Ureter (tissue), 1 donor: ENCODE results near the gene RFX4. TPM values are rescaled to one million over a fixed set of nuclear protein-coding genes. Genes with fewer than 3 reads are reported as not detected.

Source experiments
- DNase-seq: peaks from one replicate; pipeline ENCODE4 v3.0.0-alpha.2; 2020; ENCODE audit warnings: low spot score
- total RNA-seq: library from RNA; stranded (reverse); gene quantifications from one replicate; pipeline ENCODE4 v1.2.4, GENCODE V29; 2023
- donor health status: DM: yes; HTN: yes; CAD: no.

The RFX4 gene
- total RNA-seq, 1 donor from 2014 or later = not detected

DNA sequence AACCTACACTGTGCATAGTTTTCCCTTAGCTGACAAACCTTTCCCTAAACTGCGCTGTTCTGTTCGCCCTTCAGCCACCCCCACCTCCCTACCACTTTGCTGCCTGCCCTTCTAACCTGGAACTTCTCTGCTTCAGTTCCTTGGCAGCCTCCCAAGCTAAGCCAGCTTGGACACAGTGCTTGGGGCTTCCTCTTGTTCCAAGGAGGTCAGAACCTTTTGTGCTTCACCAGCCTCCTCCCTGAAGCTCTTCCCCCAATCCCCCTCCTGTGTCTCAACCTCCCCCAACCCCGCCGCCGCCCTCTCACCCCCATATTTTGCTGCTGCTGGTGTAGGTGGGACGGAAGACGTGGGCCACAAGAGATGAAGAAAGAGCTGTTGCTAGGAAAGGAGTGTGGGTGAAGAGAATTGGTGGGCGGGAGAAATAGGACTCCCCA is 183.6 kb downstream of the RFX4 start:
- DNase-seq = peak; percentile 48

DNA sequence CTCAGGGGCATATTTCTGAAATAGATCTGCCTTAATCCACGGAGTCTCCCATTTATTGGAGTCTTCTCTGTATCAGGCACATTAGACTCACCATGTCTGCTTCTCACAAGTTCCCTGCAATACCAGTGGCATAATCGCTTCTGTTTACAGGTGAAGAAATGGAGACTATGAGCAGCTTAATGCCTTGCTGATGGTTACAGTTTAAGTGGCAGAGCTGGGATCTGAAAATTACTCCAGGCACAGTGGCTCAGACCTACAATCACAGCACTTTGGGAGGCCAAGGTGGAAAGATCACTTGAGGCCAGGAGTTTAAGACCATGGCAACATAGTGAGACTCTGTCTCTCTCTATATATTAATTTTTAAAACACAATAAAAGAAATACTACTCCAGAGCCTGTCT is 184.4 kb downstream of the RFX4 start:
- no peak for DNase-seq

DNA sequence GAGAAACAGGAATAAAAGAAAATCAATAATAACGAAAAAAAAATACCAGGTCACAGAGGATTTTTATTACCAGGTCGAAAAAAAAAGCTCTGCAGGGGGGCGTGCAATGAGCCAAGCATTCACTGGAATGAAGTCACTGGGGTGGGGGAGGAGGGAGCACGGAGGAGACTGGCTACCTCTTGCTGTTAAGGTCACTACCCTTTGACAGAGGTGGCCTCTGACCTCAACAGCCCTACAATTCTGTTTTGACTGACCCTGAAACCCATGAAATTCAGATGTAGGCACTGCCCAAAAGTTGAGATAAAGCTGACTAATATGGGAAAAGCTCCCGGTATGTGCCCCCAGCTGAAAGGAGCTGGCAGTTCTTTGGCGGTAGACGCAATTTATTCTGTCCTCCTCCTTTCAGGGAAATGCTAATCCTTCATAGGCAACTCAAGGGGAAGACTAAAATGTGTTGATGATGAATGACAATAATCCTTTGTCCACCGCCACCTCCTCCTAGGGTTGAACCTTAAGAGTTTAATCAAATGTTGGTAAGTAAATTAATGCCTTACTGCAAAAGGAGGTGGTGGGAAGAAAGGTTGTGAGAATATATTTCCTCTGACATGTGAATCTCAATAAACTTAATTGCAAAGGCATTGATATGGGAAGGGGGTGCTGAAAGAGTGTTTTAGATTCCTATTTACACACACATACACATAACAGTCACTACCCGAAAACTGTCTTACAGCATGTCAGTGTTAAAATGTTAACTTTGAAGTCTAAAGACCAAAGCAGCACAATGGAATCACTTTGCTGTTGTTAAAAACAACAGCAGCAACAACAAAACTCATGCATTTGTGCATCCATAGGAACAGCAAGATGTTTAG is 185.4 kb downstream of the RFX4 start:
- DNase-seq = no peak

DNA sequence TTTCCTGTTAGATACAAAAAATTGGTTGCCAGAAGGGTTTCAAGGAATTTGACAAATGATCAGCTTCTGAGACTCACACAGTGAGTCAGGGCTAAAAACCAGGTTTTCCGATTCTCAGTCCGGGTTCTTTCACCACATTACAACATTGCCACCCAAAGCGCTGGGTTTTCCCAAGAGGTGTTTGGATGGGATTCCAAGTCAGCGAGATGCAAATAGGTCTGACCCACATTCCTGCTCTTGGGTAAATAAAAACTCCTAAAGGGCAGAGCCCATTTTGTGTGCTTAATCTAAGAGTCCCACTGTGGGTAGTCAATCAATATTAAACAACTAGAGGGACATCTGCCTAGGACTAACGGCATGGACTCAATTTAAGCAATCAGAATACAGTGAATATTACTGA is 186.3 kb downstream of the RFX4 start:
- no peak for DNase-seq

DNA sequence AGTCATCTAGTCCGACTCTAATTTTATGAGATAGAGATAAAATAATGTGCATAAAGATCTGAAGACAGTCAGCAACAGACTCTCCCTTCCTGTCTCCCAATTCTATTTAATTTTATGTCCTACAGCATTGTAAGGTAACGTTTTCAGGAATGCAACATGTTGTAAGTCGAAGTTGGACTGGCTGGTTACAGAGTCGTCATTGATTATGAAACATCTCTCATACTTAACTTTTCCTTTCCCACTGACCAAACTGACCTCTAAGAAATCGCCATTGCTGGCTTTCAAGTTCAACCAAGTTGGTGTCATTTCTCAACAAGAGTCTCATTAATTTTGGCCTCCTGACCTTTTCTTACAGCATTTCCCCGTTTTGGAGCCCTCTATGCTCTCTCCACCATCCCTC is 186.7 kb downstream of the RFX4 start:
- DNase-seq = no peak

DNA sequence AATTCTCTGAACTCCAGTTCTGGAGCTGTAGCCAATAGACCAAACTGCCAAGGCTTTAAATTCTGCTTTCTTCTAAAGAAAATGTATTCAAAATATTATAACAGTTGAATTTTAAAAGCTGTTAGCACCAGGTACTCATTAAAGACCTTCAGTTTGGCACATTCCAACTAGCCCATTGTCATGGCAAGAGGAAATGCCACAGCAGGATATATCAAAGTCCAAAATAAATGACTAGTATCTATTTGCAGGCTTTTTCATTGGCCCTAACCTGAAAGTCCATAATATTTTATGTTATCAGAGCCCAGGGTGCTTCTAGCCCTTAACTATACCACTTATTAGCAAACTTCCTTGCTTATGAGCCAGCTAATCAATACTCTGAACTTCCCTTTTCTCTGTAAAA is 188.6 kb downstream of the RFX4 start:
- DNase-seq = no peak

DNA sequence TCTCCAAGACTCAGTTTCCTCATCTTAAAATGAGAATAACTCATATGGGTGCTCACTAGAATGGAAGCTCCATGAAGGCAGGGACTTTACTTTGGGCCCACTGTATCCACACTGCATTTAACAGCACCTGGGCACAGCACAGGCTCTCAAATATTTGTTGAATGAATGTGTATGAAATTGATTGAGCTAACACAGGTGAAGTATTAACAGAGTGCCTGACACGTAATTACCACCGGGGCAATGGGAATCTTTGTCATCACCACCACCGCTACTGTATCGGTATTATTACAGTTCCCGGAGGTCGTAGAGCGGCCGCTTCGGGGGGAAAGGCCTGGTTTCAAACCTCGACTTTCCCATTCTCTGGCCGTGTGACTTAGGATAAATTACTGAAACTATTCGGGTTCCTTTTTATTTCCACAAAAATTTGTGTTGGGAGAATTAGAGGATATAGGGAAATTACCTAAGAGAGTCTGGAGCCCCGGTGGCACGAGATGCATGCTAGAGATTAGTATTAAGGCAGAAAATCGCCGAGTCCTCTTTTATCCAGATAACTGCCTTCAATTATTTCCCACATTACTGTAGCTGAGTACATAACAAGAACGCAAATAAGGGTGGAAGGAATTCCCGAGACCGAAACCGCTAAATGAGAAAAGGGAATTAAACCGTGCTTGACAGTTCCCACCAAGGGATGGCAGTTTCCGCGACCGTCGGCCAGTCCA is 190.6 kb downstream of the RFX4 start:
- DNase-seq = no peak

DNA sequence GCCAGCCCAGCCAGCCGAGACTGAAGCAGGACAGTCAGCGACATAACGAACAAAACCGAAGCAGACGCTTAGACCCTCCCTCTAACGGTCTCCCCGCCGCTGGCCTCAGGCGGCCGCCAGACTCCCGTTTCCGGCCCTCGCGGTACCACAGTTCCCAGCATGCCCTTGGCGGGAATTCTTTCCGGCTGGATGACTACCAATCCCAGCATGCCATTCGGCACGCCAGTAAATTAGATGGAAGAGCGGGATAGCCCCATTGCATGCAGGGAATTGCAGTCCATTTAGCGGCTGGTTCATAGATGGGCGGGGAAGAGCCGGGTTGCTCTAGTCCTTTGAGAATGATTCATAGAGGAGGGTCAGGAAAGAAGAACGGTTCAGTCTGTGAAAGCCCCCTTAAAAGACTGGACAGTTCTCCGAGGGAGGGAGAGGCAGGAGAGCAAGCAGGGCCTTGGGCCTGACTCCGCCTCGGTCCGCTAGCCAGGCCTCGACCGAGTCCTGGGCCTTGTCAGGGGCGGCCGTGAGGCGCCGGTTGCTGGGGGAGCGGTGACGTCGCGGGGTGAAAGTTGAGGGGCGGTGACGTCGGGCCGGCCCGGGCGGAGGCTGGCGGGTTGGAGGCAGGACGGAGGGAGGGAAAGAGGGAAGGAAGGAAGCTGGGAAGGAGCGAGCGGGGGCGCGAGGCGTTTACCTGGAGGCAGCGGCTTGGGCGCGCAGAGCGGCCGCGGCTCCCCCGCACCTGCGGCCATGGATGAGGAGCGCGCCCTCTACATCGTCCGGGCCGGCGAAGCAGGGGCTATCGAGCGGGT is 191.4 kb downstream of the RFX4 start, which contains the start of gene RIC8B:
Gene RIC8B, plus strand, starts transcription at position 678 of the 803 bp plus-strand sequence. Its CDS starts 64 bp downstream, at position 742.
- DNase-seq = peak; percentile 97

DNA sequence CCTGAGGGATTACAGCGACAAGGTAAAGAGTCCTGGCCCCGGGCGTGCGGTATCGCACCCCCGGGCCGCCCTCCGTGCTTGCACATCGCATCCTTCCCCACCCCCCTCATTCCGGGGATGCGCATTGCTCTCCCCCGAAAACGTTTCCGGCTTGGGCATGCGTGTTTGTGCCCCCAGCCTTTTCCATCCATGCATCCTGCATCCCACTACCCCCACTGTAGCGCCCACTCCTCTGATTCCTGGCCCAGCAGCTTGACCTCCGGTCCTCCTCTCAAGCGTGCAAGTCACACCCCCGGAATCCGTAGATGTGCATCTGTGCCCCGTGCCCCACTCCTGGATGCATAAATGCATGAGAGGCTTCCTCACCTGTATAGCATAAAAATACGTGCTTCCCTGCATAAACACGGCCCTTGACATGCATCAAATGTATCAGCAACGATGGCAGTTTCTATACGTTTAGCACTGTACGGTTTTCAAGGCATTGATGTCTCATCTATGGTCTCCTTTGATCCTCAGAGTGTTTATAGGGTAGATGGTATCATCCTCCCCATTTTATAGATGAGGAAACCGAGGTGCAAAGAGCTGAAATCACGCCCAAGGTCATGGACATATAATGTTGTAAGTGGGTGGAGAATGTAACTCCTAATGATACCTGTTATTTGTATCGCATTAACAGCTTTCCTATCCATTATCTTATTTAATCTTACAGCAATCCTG is 192.2 kb downstream of the RFX4 start:
- DNase-seq = no peak

DNA sequence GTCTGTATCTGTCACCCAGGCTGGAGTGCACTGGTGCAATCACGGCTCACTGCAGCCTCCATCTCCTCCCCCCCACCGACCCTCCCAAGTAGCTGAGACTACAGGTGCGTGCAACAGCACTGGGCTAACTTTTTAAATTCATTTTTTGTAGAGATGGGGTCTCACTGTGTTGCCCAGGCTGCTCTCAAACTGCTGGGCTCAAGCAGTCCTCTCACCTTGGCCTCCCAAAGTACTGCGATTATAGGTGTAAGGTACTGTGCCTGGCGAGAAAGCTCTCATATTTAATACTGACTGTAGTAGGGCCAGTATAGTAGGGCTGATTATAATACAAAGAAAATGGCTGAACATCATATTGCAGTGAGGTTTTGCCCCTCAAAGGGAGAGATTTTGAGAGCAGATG is 194.1 kb downstream of the RFX4 start:
- DNase-seq = no peak

DNA sequence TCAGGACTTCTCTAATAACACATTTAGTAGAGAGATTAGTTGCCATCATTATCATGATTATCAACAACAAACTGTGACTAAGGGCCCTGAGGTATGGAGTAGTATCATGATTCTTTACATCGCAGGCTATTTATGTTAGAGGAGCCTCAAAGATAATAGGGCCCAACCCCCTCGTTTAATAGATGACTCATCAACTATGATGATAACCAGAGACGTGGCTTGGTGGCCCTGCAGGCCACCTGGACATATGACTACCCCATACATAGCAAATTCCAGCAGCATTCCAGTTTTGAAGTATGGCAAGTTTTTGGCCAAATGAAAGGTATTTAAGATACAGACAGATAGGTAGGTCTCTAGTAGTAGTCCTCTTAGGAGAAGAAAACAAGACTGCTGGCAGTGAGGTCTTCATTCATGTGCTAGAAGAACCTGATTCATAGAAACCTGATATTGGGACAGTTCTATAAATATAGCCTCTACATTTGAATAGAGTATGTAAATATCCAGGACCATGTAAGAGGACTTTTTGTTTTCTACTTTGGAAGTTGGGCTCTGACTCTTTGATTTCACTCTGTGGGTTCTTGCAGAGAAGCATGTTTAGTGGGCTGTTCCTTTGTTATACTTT is 197.3 kb downstream of the RFX4 start:
- no peak for DNase-seq

DNA sequence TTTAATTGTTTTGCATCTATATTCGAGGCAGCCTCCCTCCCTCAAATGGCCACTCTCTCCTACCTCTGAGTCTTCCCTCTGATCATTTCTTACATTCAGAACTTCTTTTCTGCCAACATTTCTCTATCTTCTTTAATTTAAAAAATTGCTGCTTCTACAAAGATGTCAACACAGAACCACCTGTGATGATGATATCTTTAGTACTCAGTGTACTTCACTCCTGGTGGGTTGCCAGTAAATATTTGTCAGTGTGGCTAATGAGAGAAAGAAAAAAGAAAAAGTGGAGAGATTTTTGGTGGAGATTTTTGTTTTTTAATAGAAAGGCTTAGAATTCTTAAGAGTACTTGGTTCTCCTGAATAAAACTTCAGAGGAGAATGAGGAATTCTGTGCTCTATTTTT is 199.8 kb downstream of the RFX4 start:
- no peak for DNase-seq

DNA sequence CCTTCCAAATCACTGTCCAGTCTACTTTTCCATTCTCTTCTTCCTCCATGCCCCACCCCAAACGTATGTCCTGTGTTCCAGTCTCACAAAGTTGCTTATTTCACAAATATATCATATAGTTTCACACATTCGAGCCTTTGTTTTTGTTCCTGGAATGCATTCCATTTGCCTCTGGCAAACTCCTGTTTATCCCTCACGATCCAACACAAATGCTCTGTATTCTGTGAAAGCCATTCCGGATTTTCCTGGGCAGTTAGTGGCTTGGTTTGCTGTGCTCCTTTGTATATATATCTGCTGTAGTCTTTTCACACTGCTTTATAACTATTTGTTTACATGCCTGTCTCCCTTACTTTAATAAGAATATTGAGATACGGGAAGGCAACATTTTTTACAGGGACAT is 200.7 kb downstream of the RFX4 start:
- DNase-seq = no peak

DNA sequence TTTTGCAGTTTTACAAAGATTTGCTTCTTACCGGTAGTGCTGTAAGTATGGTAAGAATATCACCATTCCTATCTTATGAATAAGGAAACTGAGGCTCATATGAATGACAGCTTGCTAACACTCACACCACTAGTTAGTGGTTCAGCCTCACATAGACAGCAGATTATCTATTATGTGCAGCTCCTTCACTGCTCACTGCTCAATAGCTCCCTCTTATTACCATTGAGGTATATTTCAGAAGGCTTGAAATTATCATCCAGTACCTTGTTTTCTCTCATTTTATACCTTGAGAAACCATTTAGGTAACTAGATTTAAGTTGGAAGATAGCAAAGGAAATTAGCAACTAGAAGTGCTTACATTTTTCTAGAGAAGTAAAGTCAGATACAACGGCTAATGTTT is 207.2 kb downstream of the RFX4 start:
- DNase-seq = no peak

DNA sequence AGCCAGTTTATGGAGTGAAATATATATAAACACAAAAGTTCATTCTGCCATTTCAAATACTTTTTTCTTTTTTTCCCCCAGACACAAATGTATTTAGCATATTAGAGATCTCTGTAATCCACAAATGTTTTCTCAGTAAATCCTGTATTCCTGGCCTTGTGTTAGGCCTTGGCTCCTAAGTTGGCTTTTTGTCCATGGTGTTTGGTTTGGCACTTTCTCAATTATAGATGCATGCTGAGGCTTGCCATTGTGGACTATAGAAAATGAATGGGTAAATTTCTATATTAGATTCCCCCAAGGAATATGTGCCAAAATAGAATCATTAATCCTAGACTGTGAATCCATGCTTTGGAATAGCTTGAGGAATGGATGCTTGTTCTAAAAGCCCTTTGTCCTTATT is 208.7 kb downstream of the RFX4 start:
- no peak for DNase-seq

DNA sequence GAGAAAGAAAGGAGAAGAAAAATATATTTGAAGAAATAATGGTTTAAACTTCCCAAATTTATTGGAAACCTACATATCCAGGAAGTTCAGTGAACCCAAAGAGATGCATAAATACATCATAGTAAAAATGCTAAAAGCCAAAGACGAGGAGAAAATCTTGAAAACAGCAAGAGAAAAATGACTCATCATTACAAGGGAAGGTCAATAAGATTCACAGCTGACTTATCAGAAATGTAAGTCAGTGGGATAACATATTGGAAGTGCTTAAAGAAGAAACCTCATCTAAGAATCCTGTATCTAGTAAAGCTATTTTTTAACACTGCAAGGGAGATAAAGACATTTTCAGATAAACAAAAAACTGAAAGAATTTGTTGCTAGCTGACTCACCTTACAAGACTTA is 211.6 kb downstream of the RFX4 start:
- no peak for DNase-seq

DNA sequence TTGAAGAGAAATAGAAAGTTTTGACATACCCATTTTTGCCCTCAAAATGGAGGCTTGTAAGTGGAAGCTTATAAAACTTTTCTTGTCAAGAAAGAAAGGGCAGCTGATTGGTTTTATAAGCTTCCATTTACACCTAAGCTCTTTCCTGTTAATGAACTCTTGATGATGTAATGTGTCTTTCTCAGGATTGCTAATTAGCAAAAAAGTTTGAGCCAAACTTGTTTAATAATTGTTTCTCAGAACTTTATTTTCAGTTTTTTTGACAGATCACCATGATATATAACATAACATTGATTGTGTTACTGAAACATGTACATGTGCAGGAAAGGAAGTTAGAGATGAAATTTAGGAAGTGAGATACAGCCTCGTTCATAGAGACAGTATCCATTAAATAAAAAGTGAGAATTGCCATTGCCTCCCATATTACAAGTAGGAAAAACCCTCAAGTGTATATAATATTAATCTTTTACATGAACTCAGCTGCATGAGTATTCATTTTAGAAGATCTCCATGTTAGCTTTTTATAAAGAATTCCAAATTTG is 218.4 kb downstream of the RFX4 start:
- no peak for DNase-seq

DNA sequence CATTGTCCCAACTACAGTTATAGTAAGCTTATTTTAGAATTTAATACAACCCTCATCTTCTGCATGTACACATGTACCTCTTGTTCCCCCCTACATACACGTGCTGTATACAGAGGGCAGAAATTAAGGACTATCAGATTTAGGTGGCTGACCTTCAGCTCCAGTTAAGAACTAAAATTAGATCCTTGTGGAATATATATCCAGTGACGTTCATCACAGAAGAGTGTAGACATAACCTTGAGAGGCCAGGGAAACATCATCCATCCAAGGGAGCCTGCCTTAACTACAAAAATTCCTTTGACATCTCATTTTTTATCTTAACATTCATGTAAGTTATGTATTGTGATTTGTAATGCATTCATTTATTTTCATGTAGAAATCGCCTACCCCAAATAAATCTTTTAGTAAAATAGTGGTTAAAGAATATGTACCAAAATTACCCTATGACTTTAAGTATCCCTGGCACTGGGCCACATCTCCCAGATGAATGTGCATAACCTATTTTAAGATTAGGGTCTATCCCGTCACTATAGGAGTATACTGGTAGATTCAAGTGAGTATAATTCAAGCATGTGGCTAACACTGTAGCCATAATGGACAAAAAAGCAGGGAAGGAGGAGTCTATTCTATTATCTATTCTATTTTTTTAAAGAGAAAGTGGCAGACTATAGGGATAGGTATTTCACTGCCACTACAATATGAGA is 219.2 kb downstream of the RFX4 start:
- DNase-seq = no peak

DNA sequence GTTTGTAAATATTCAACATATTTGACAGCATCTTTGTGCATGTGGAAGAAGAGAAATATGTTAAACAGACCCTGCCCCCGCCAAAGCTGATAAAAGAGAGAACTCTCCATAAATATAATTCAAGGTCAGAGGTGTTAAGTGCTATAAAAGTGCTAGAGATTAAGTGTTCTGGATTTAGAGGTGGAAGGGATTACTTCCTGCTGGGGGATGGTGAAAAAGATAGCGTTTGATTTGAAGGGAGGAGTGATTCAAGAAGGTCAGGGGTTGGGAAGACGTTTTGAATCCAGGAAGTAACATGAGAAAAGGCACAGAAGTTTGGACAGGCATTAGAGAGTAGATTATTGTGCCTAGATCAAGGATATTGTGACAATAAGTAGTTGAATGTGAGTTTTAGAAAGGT is 221.9 kb downstream of the RFX4 start:
- no peak for DNase-seq
